AG09309 (cell line): ENCODE measurements around the gene BDKRB2.

Experiments used
- DNase-seq: peaks from one replicate; pipeline ENCODE4 v3.0.0-alpha.2; 2010; ENCODE audit warnings: low read depth
- H3K4me3 ChIP-seq: 2 replicates; pipeline ENCODE4 v1.5.1; 2011; ENCODE audit warnings: mild to moderate bottlenecking, low read depth, low read length, moderate library complexity; ENCODE audit not compliant: control insufficient read depth
- CTCF ChIP-seq: IDR thresholded peaks from 2 replicates; pipeline ENCODE4 v1.5.1; 2011; ENCODE audit warnings: mild to moderate bottlenecking, low read depth, low read length, inconsistent platforms; ENCODE audit not compliant: insufficient read depth, control insufficient read depth; ENCODE audit errors: missing control alignments

The BDKRB2 gene

GRCh38 chr14:96284430-96284829, 79.8 kb downstream of the BDKRB2 start:
- no peak for TF ChIP-seq CTCF
- no peak for DNase-seq
- H3K4me3 ChIP-seq, result no peak overlapping the region

DNA sequence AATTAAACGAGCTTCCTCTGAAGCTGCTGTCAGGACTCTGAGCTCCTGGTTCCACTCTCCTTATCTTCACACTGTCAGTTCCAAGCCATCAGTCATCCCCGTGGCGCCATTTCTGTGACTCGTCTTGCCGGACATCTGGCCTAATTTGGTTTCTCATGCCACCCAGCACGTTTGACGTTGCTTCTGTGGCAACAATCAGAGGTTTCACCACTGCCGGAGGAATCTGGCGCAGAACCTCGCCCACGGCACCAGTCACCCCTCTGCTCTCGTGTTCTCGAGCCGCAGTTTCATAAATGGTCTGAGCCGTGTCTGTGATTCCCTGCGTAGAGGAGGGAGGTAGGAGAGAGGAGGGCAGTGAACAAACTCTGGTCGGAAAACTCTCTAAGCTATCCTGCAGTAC, 81.0 kb downstream of the BDKRB2 start:
- no peak for TF ChIP-seq CTCF
- no peak overlapping the region for H3K4me3 ChIP-seq
- peak; percentile 52 for DNase-seq

DNA sequence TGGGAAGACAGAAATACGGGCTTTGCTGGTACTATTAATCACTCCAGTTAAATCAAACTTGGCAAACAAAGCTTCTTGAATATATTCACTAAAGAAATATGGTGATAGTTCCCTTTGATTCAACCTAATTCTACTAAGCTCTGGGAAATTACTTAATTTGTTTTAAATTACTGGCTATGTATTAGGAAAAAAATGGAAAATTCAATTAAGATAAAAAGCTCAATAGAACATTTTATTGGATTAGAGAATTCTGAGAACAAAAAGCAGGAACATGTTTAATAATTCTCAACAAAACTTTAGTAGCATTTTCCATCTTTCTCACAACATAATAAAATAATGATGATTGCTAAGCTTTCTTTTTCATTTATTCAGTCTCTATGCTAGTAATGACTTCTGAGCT, 81.6 kb downstream of the BDKRB2 start:
- H3K4me3 ChIP-seq, result no peak overlapping the region
- no peak for TF ChIP-seq CTCF
- DNase-seq, result no peak

GRCh38 chr14:96287856-96288255, 83.2 kb downstream of the BDKRB2 start:
- no peak for DNase-seq
- no peak overlapping the region for H3K4me3 ChIP-seq
- no peak for TF ChIP-seq CTCF
